RWPE2 (cell line): Measurements from ENCODE around the gene ATP6V0A1.

Experiments
- ATAC-seq: fragments of 200-7000 bp; cut with Tn5 transposase; 3 replicates; pipeline ENCODE4 v1.9.1; 2021; ENCODE audit warnings: low read depth
- DNase-seq: peaks from one replicate; pipeline ENCODE4 v3.0.0-alpha.2; 2020; ENCODE audit warnings: low spot score
- H3K27ac ChIP-seq: fragments of 450-650 bp; 2 replicates; pipeline ENCODE4 v1.5.1; 2017; ENCODE audit warnings: mild to moderate bottlenecking; ENCODE audit not compliant: poor library complexity, severe bottlenecking
- H3K27me3 ChIP-seq: fragments of 250-450 bp; sonication (Bioruptor Pico); 2 replicates; pipeline ENCODE4 v1.5.1; 2021; ENCODE audit warnings: mild to moderate bottlenecking, moderate library complexity; ENCODE audit not compliant: insufficient read depth, poor library complexity, severe bottlenecking
- H3K36me3 ChIP-seq: fragments of 250-450 bp; sonication (Bioruptor Pico); 2 replicates; pipeline ENCODE4 v1.5.1; 2020; ENCODE audit warnings: low read depth, mild to moderate bottlenecking, moderate library complexity
- H3K4me1 ChIP-seq: fragments of 250-450 bp; sonication (Bioruptor Pico); 2 replicates; pipeline ENCODE4 v1.5.1; 2021; ENCODE audit warnings: mild to moderate bottlenecking, moderate library complexity; ENCODE audit not compliant: insufficient read depth, poor library complexity, severe bottlenecking
- H3K4me3 ChIP-seq: fragments of 250-450 bp; sonication (Bioruptor Pico); 2 replicates; pipeline ENCODE4 v1.5.1; 2021; ENCODE audit warnings: mild to moderate bottlenecking, moderate library complexity; ENCODE audit not compliant: severe bottlenecking
- H3K9me3 ChIP-seq: fragments of 250-450 bp; sonication (Bioruptor Pico); 2 replicates; pipeline ENCODE4 v1.5.1; 2021; ENCODE audit warnings: mild to moderate bottlenecking, moderate library complexity; ENCODE audit not compliant: severe bottlenecking
- CTCF ChIP-seq: fragments of 450-650 bp; IDR thresholded peaks from one replicate; pipeline ENCODE4 v1.5.1; 2017; ENCODE audit warnings: mild to moderate bottlenecking, moderate library complexity; ENCODE audit not compliant: poor library complexity, severe bottlenecking

Gene ATP6V0A1

GRCh38 chr17:42571435-42572225 lies 113.0 kb downstream of the ATP6V0A1 start:
- H3K36me3 ChIP-seq, result peaks cover 86% of the 10 kb centered on the region
- no peak overlapping the region for H3K27ac ChIP-seq

More at GRCh38 chr17:42571435-42572225, 113.0 kb downstream of the ATP6V0A1 start:
- Histone ChIP-seq H3K4me1 (peaks cover 9% of the 10 kb centered on the region), H3K9me3 (no peaks in the 10 kb centered on the region), H3K27me3 (no peaks in the 10 kb centered on the region), H3K4me3 (no peak overlapping the region)
- no peak for TF ChIP-seq CTCF
- no peak for DNase-seq
- no peak for ATAC-seq
